GM12874 (cell line): ENCODE measurements around the gene SLC23A2.

Experiments
- CTCF ChIP-seq: IDR thresholded peaks from 2 replicates; pipeline ENCODE4 v1.5.1; 2011; ENCODE audit warnings: low read depth, mild to moderate bottlenecking, control low read depth, low read length, moderate library complexity; ENCODE audit not compliant: insufficient read depth

SLC23A2 gene

GRCh38 chr20:4929686-4930397 lies 71.5 kb downstream of the SLC23A2 start:
- no peak for TF ChIP-seq CTCF

- no peak for TF ChIP-seq CTCF
Observed at GRCh38 chr20:4926531-4927156, 74.7 kb downstream of the SLC23A2 start.

GRCh38 chr20:4925842-4926530 lies 75.3 kb downstream of the SLC23A2 start:
- TF ChIP-seq CTCF = no peak

- no peak for TF ChIP-seq CTCF
Observed at GRCh38 chr20:4924446-4924845, 76.9 kb downstream of the SLC23A2 start.

GRCh38 chr20:4924032-4924431 lies 77.3 kb downstream of the SLC23A2 start:
- no peak for TF ChIP-seq CTCF

GRCh38 chr20:4922186-4922585 lies 79.1 kb downstream of the SLC23A2 start:
- no peak for TF ChIP-seq CTCF

GRCh38 chr20:4920655-4921054 lies 80.7 kb downstream of the SLC23A2 start:
- no peak for TF ChIP-seq CTCF
